Measurements from ENCODE around the gene RAB4A. TPM values are rescaled to one million over a fixed set of nuclear protein-coding genes. Genes with fewer than 3 reads are reported as not detected.

The RAB4A gene
- total and polyA plus RNA-seq, 2 of the 13 experiments (the other 11 are each of a cell fraction or from before 2014, with no cell fraction given): 56.0 to 80.1 TPM

GRCh38 chr1:229342656-229343569, 72.0 kb downstream of the RAB4A start, which contains the start of gene CCSAP (continued):
- TF ChIP-seq POGK (CRISPR knock-in tag; conservative IDR thresholded peaks at IDR 0.05): no peak
- no peak; the same call in 1 of the 2 replicates for TF ChIP-seq ZNF230 (CRISPR knock-in tag; IDR thresholded peaks at IDR 0.05)
- 0 out of 2 replicates have a peak, but pooled peaks have one; percentile 7 for TF ChIP-seq ZNF275 (CRISPR knock-in tag; IDR thresholded peaks at IDR 0.05; ENCODE audit: borderline replicate concordance)
- no peak for TF ChIP-seq THYN1 (CRISPR knock-in tag; IDR thresholded peaks at IDR 0.05; ENCODE audit: borderline replicate concordance, low read depth)
- peak; percentile 26; the same call in 1 of the 2 replicates for TF ChIP-seq ZNF800 (CRISPR knock-in tag; IDR thresholded peaks at IDR 0.05)
- TF ChIP-seq ZFX (CRISPR knock-in tag; IDR thresholded peaks at IDR 0.05; ENCODE audit: low read depth): peak; percentile 74
- TF ChIP-seq PRDM10 (CRISPR knock-in tag; IDR thresholded peaks at IDR 0.05; ENCODE audit: low read depth): peak; percentile 90; the same call in 1 of the 2 replicates
- no peak for TF ChIP-seq FOXP1 (IDR thresholded peaks at IDR 0.05)
- TF ChIP-seq FOXP1 (CRISPR knock-in tag; IDR thresholded peaks at IDR 0.05): no peak
- no peak for TF ChIP-seq MATR3 (CRISPR knock-in tag; IDR thresholded peaks at IDR 0.05)
- TF ChIP-seq HNF4A (CRISPR knock-in tag; IDR thresholded peaks at IDR 0.05): no peak
- TF ChIP-seq ZNF331 (CRISPR knock-in tag; IDR thresholded peaks at IDR 0.05): no peak; the same call in 1 of the 2 replicates
- no peak for TF ChIP-seq ZNF788 (CRISPR knock-in tag; IDR thresholded peaks at IDR 0.05; ENCODE audit: borderline replicate concordance)
- TF ChIP-seq EED (CRISPR knock-in tag; IDR thresholded peaks at IDR 0.05): no peak
- TF ChIP-seq ZNF639 (CRISPR knock-in tag; conservative IDR thresholded peaks at IDR 0.05): no peak; the same call in 1 of the 2 replicates
- TF ChIP-seq ATM (IDR thresholded peaks at IDR 0.05; ENCODE audit: borderline replicate concordance): no peak
- no peak for TF ChIP-seq ZNF562 (CRISPR knock-in tag; IDR thresholded peaks at IDR 0.05; ENCODE audit: borderline replicate concordance)
- TF ChIP-seq ZSCAN21 (CRISPR knock-in tag; IDR thresholded peaks at IDR 0.05; ENCODE audit: borderline replicate concordance): no peak; the same call in 1 of the 2 replicates

Measured in HepG2 (cell line).